Lower leg skin (tissue), 3 donors: ENCODE data around the gene RIPK4.

ENCODE experiments used
- POLR2A ChIP-seq, 2 donors: fragments of 450-650 bp; IDR thresholded peaks; one replicate each; pipeline ENCODE4 v1.6.1; 2016 to 2017; ENCODE audit warnings: antibody characterized with exemption in 2 of 2, mild to moderate bottlenecking in 1 of 2, moderate library complexity in 1 of 2
- TF ChIP-seq, protein P1 (sequence below), 3 donors: fragments of 450-650 bp; IDR thresholded peaks; one replicate each; pipeline ENCODE4 v1.5.1; 2016; ENCODE audit warnings: antibody characterized with exemption in 3 of 3, mild to moderate bottlenecking in 3 of 3, moderate library complexity in 2 of 3

DNA sequence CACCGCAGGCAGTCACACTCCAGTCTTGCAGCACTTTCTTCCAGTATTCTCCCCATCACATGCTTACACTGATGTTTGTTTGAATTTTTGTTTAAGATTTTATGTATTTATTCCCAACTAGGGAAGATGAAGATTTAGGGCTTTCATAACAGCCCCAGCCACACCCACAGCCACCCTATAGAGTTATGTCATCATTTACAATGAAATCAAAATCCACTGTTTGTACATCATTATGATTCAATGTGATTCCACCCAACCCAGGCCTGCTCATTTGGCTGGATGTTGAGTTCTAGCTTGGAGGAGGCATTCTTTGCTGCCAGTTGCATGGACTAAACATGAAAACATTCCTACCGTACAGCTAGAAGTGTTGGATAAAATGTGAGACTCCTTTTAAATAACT, 35.8 kb downstream of the RIPK4 start:
- TF ChIP-seq, protein P1, sequence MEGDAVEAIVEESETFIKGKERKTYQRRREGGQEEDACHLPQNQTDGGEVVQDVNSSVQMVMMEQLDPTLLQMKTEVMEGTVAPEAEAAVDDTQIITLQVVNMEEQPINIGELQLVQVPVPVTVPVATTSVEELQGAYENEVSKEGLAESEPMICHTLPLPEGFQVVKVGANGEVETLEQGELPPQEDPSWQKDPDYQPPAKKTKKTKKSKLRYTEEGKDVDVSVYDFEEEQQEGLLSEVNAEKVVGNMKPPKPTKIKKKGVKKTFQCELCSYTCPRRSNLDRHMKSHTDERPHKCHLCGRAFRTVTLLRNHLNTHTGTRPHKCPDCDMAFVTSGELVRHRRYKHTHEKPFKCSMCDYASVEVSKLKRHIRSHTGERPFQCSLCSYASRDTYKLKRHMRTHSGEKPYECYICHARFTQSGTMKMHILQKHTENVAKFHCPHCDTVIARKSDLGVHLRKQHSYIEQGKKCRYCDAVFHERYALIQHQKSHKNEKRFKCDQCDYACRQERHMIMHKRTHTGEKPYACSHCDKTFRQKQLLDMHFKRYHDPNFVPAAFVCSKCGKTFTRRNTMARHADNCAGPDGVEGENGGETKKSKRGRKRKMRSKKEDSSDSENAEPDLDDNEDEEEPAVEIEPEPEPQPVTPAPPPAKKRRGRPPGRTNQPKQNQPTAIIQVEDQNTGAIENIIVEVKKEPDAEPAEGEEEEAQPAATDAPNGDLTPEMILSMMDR (IDR thresholded peaks at IDR 0.05) = no peak
- no peak for TF ChIP-seq POLR2A (IDR thresholded peaks at IDR 0.05)
